ENCODE measurements around the gene P4HTM. TPM values are rescaled to one million over a fixed set of nuclear protein-coding genes. Genes with fewer than 3 reads are reported as not detected.

The P4HTM gene
- total and polyA plus RNA-seq, 2 of the 4 experiments (the other 2 are of a cell fraction) = 10.4 to 26.1 TPM

- peaks cover 3% of the 10 kb centered on the region for H3K4me1 ChIP-seq (ENCODE audit: control insufficient read depth, insufficient read depth, low read length)
- no peak overlapping the region for H3K27ac ChIP-seq (ENCODE audit: insufficient read depth, low read length)
- H3K56ac ChIP-seq (ENCODE audit: extremely low read depth, insufficient read depth, low read length) = no peak overlapping the region
- no peaks in the 10 kb centered on the region for H3K27me3 ChIP-seq (ENCODE audit: control insufficient read depth, insufficient read depth, low read length)
- no peak overlapping the region for H2BK120ac ChIP-seq (ENCODE audit: low read depth, low read length)
- POLR2A ChIA-PET (ENCODE audit: unreplicated experiment) = no interaction called here
- no CpG with 5 or more reads among the region's 6 CpGs for WGBS, 2 experiments (ENCODE audit: extremely low coverage in 2 of 2, insufficient read length in 1 of 2)
- H3K4me3 ChIP-seq (ENCODE audit: insufficient read depth, low read depth, low read length) = no peak overlapping the region
- H2AK9ac ChIP-seq (replicated peaks; ENCODE audit: low read depth, low read length, poor library complexity) = no peak overlapping the region
- peaks cover 55% of the 10 kb centered on the region for H3K36me3 ChIP-seq (ENCODE audit: control insufficient read depth, insufficient read depth, low read length)
- intact Hi-C loops (cut with micrococcal nuclease) (no loop called here), dilution Hi-C loops (cut with HindIII; ENCODE audit: low sequenced_read_pairs, unreplicated experiment) (no loop called here), in situ Hi-C loops (cut with MboI; ENCODE audit: low sequenced_read_pairs) (no loop called here)
- 0 out of 2 replicates have a peak, but pooled peaks cover 3% of the 10 kb centered on the region for H3K9me1 ChIP-seq (ENCODE audit: insufficient read depth, low read length)
- H4K5ac ChIP-seq (ENCODE audit: low read depth, low read length) = no peak overlapping the region
- H3K14ac ChIP-seq (replicated peaks; ENCODE audit: low read depth, low read length) = no peak overlapping the region
- no peak overlapping the region for H3K9ac ChIP-seq (ENCODE audit: low read depth, low read length)
- H2AFZ ChIP-seq (replicated peaks; ENCODE audit: low read length, poor library complexity) = no peak overlapping the region
- H2AK5ac ChIP-seq (ENCODE audit: low read depth, low read length) = no peak overlapping the region
- TF ChIP-seq CEBPB (IDR thresholded peaks at IDR 0.05; ENCODE audit: low read depth, low read length) = no peak
- TF ChIP-seq POLR2A (IDR thresholded peaks at IDR 0.05; ENCODE audit: low read depth, low read length) = no peak
- no peak for TF ChIP-seq MAFK (IDR thresholded peaks at IDR 0.05; ENCODE audit: low read depth, low read length)
- TF ChIP-seq MXI1 (IDR thresholded peaks at IDR 0.05; ENCODE audit: borderline replicate concordance, low read depth, low read length) = no peak
- TF ChIP-seq RCOR1 (IDR thresholded peaks at IDR 0.05; ENCODE audit: insufficient replicate concordance, low read length) = no peak
- no peak for TF ChIP-seq MAZ (IDR thresholded peaks at IDR 0.05; ENCODE audit: borderline replicate concordance, low read depth, low read length)
- TF ChIP-seq NFE2L2 (IDR thresholded peaks at IDR 0.05; ENCODE audit: low read depth, low read length) = no peak
- no peak for TF ChIP-seq CHD1 (IDR thresholded peaks at IDR 0.05; ENCODE audit: low read depth, low read length)
- TF ChIP-seq SMC3 (IDR thresholded peaks at IDR 0.05; ENCODE audit: low read depth, low read length) = no peak
- H2BK15ac ChIP-seq (ENCODE audit: low read depth, low read length) = no peak overlapping the region
- no peak overlapping the region for H3K18ac ChIP-seq (ENCODE audit: low read depth, low read length)
- no peaks in the 10 kb centered on the region for H3K9me3 ChIP-seq (ENCODE audit: control insufficient read depth, insufficient read depth, low read length)
- no TSS peak for BruUV-seq (replicated peaks)
- 0 out of 2 replicates have a peak, but pooled peaks cover 3% of the 10 kb centered on the region for H4K20me1 ChIP-seq (ENCODE audit: insufficient read depth, low read length)
- CTCF ChIA-PET = no interaction called here
- peaks cover 9 to 25% of the 10 kb centered on the region in 2 experiments; a peak in 3 of 4 replicates for H3K79me1 ChIP-seq (ENCODE audit: low read depth in 1 of 2, low read length in 2 of 2)
- H2BK20ac ChIP-seq (ENCODE audit: low read depth, low read length) = no peak overlapping the region
- no peak overlapping the region for H3K4me2 ChIP-seq (ENCODE audit: low read depth, low read length)
- no peak overlapping the region for H4K91ac ChIP-seq (ENCODE audit: insufficient read depth, low read depth, low read length)
- no peak overlapping the region for H3K4ac ChIP-seq (ENCODE audit: low read depth, low read length)
- H2BK5ac ChIP-seq (ENCODE audit: low read depth, low read length, poor library complexity, severe bottlenecking) = no peak overlapping the region
- ATAC-seq (ENCODE audit: low read depth) (no peak), DNase-seq (no peak)
- no peak overlapping the region for H3K23ac ChIP-seq (ENCODE audit: low read depth, low read length)
- no peak overlapping the region for H4K8ac ChIP-seq (ENCODE audit: low read depth in 2 of 2, low read length in 2 of 2)
Observed at GRCh38 chr3:48970586-48970985, 19.5 kb upstream of the P4HTM start.

Data from IMR-90 (cell line).